Lower leg skin (tissue), 4 donors: Measurements from ENCODE around the gene SULT1C3. TPM values are rescaled to one million over a fixed set of nuclear protein-coding genes. Genes with fewer than 3 reads are reported as not detected.

Experiments used
- DNase-seq, 2 donors: peaks; one replicate each; pipeline ENCODE4 v3.0.0-alpha.2; 2019; ENCODE audit warnings: low spot score in 2 of 2
- H3K4me3 ChIP-seq: fragments of 200-600 bp; sonication (generic); 2 replicates; pipeline ENCODE4 v1.5.1; 2017; ENCODE audit warnings: mild to moderate bottlenecking, low read depth; ENCODE audit not compliant: poor library complexity, severe bottlenecking
- CTCF ChIP-seq, 3 donors: fragments of 450-650 bp; IDR thresholded peaks; one replicate each; pipeline ENCODE4 v1.5.1; 2016; ENCODE audit warnings: antibody characterized with exemption in 3 of 3, mild to moderate bottlenecking in 3 of 3, moderate library complexity in 2 of 3
- POLR2A ChIP-seq, 2 donors: fragments of 450-650 bp; IDR thresholded peaks; one replicate each; pipeline ENCODE4 v1.6.1; 2016 to 2017; ENCODE audit warnings: antibody characterized with exemption in 2 of 2, mild to moderate bottlenecking in 1 of 2, moderate library complexity in 1 of 2
- WGBS, 2 donors: methylation state at CpG; one replicate each; pipeline ENCODE4 v1.1.5; 2018; 5-methylcytosine and 5-hydroxymethylcytosine counted together
- intact Hi-C: fragments of 100-400 bp; cut with DNase I; formaldehyde crosslinking; loops from one replicate; pipeline ENCODE4 v1.15.0; 2023; ENCODE audit warnings: low total_unique reads
- total RNA-seq, 4 donors: library from RNA; depleted of rRNA; stranded (reverse); fragments of >200 nt; gene quantifications; one replicate each; pipeline ENCODE4 v1.1.0, GENCODE V29; 2016

The SULT1C3 gene
- total RNA-seq, 4 donors from 2014 or later = not detected

GRCh38 chr2:108222261-108222660 is 17.5 kb upstream of the SULT1C3 start:
- intact Hi-C loops = no loop called here
- DNase-seq = no peak
- TF ChIP-seq CTCF (IDR thresholded peaks at IDR 0.05) (no peak), POLR2A (IDR thresholded peaks at IDR 0.05) (no peak)
- H3K4me3 ChIP-seq = no peak overlapping the region
- WGBS, 2 donors = 84 to 94% methylated on average over 3 of the region's 3 CpGs

GRCh38 chr2:108223573-108223972 is 16.2 kb upstream of the SULT1C3 start:
- intact Hi-C loops = no loop called here
- H3K4me3 ChIP-seq = no peak overlapping the region
- DNase-seq = no peak
- 81% methylated on average over 4 of the region's 4 CpGs for WGBS, 2 donors
- no peak for TF ChIP-seq CTCF (IDR thresholded peaks at IDR 0.05)
- TF ChIP-seq POLR2A (IDR thresholded peaks at IDR 0.05) = no peak

GRCh38 chr2:108224022-108224421 is 15.7 kb upstream of the SULT1C3 start:
- TF ChIP-seq CTCF (IDR thresholded peaks at IDR 0.05) (no peak), POLR2A (IDR thresholded peaks at IDR 0.05) (no peak)
- no peak for DNase-seq
- 95 to 96% methylated on average over 1 of the region's 1 CpG for WGBS, 2 donors
- no peak overlapping the region for H3K4me3 ChIP-seq
- intact Hi-C loops = no loop called here

- H3K4me3 ChIP-seq = no peak overlapping the region
- WGBS, 2 donors = 57 to 69% methylated on average over 2 of the region's 2 CpGs
- intact Hi-C loops = loop anchor here (2.0 kb wide), 1 partner anchor 22 kb away; no protein-coding TSS in a partner anchor
- DNase-seq = no peak
- TF ChIP-seq CTCF (IDR thresholded peaks at IDR 0.05) = no peak
- no peak for TF ChIP-seq POLR2A (IDR thresholded peaks at IDR 0.05)
Measured at GRCh38 chr2:108226564-108226963, 13.2 kb upstream of the SULT1C3 start.

GRCh38 chr2:108228006-108228405 is 11.8 kb upstream of the SULT1C3 start:
- 64 to 81% methylated on average over 4 of the region's 4 CpGs for WGBS, 2 donors
- intact Hi-C loops = no loop called here
- no peak for DNase-seq
- TF ChIP-seq CTCF (IDR thresholded peaks at IDR 0.05) = no peak
- TF ChIP-seq POLR2A (IDR thresholded peaks at IDR 0.05) = no peak
- no peak overlapping the region for H3K4me3 ChIP-seq

- no peak overlapping the region for H3K4me3 ChIP-seq
- DNase-seq = no peak
- WGBS, 2 donors = 67 to 84% methylated on average over 1 of the region's 1 CpG
- intact Hi-C loops = no loop called here
- TF ChIP-seq CTCF (IDR thresholded peaks at IDR 0.05) = no peak
- TF ChIP-seq POLR2A (IDR thresholded peaks at IDR 0.05) = no peak
Measured at GRCh38 chr2:108228537-108228936, 11.2 kb upstream of the SULT1C3 start.
